HepG2 (cell line): ENCODE measurements around the gene SLC25A47. TPM values are rescaled to one million over a fixed set of nuclear protein-coding genes. Genes with fewer than 3 reads are reported as not detected.
A peak's percentile ranks its signal among the peaks of the same experiment; 100 is the strongest.

Experiments
- AKAP8 ChIP-seq: sonication (generic); formaldehyde crosslinking; IDR thresholded peaks from 2 replicates; pipeline ENCODE4 v1.5.1; 2020; ENCODE audit warnings: mild to moderate bottlenecking, missing genetic modification reagents
- CSRNP2 ChIP-seq: sonication (generic); formaldehyde crosslinking; conservative IDR thresholded peaks from 2 replicates; pipeline ENCODE4 v1.8.0; 2022; ENCODE audit warnings: low read depth, missing genetic modification reagents
- IKZF5 ChIP-seq: IDR thresholded peaks from 2 replicates; pipeline ENCODE4 v1.6.1; 2018; ENCODE audit warnings: missing genetic modification reagents, mild to moderate bottlenecking, missing compliant biosample characterization
- LCORL ChIP-seq, 2 experiments: fragments of 450-650 bp in 1 of 2; sonication (generic) in 1 of 2; formaldehyde crosslinking in 1 of 2; IDR thresholded peaks; 2 replicates each; pipeline versions ENCODE4 v1.5.0 to v1.6.1; 2017 to 2020; ENCODE audit warnings: antibody characterized with exemption in 1 of 2, missing genetic modification reagents in 1 of 2
- MATR3 ChIP-seq: sonication (generic); formaldehyde crosslinking; IDR thresholded peaks from 2 replicates; pipeline ENCODE4 v1.4.0; 2020; ENCODE audit warnings: missing genetic modification reagents
- PATZ1 ChIP-seq: sonication (generic); formaldehyde crosslinking; IDR thresholded peaks from 2 replicates; pipeline ENCODE4 v1.4.0; 2020; ENCODE audit warnings: missing genetic modification reagents
- SMAD9 ChIP-seq: sonication (generic); formaldehyde crosslinking; IDR thresholded peaks from 2 replicates; pipeline ENCODE4 v1.5.1; 2020; ENCODE audit warnings: mild to moderate bottlenecking, missing genetic modification reagents
- SP2 ChIP-seq: sonication (generic); formaldehyde crosslinking; IDR thresholded peaks from 2 replicates; pipeline ENCODE4 v1.5.1; 2020; ENCODE audit warnings: mild to moderate bottlenecking, missing genetic modification reagents
- TERF1 ChIP-seq: sonication (generic); formaldehyde crosslinking; IDR thresholded peaks from 2 replicates; pipeline ENCODE4 v1.8.0; 2022; ENCODE audit warnings: mild to moderate bottlenecking, missing genetic modification reagents, moderate library complexity
- ZNF263 ChIP-seq: sonication (generic); formaldehyde crosslinking; IDR thresholded peaks from 2 replicates; pipeline ENCODE4 v1.4.0; 2020; ENCODE audit warnings: missing genetic modification reagents
- ZNF276 ChIP-seq: sonication (generic); formaldehyde crosslinking; IDR thresholded peaks from 2 replicates; pipeline ENCODE4 v1.4.0; 2020; ENCODE audit warnings: mild to moderate bottlenecking, low read depth, missing genetic modification reagents
- ZNF33B ChIP-seq: sonication (generic); formaldehyde crosslinking; IDR thresholded peaks from 2 replicates; pipeline ENCODE4 v1.5.1; 2020; ENCODE audit warnings: mild to moderate bottlenecking, missing genetic modification reagents
- ZNF34 ChIP-seq: sonication (generic); formaldehyde crosslinking; IDR thresholded peaks from 2 replicates; pipeline ENCODE4 v1.4.0; 2020; ENCODE audit warnings: mild to moderate bottlenecking, missing genetic modification reagents, borderline replicate concordance
- ZNF501 ChIP-seq: sonication (generic); formaldehyde crosslinking; IDR thresholded peaks from 2 replicates; pipeline ENCODE4 v1.5.1; 2020; ENCODE audit warnings: mild to moderate bottlenecking, moderate library complexity, missing genetic modification reagents
- ZNF547 ChIP-seq: sonication (generic); formaldehyde crosslinking; IDR thresholded peaks from 2 replicates; pipeline ENCODE4 v1.5.1; 2020; ENCODE audit warnings: mild to moderate bottlenecking, missing genetic modification reagents
- ZNF770 ChIP-seq: sonication (generic); formaldehyde crosslinking; IDR thresholded peaks from 2 replicates; pipeline ENCODE4 v1.5.0; 2020; ENCODE audit warnings: mild to moderate bottlenecking, missing genetic modification reagents
- ZNF850 ChIP-seq: sonication (generic); formaldehyde crosslinking; conservative IDR thresholded peaks from 2 replicates; pipeline ENCODE4 v1.9.0; 2021; ENCODE audit warnings: mild to moderate bottlenecking, missing genetic modification reagents
- ZNF878 ChIP-seq: sonication (generic); formaldehyde crosslinking; IDR thresholded peaks from 2 replicates; pipeline ENCODE4 v1.8.1; 2023; ENCODE audit warnings: mild to moderate bottlenecking, missing genetic modification reagents, moderate library complexity
- polyA plus RNA-seq, 8 experiments: library from polyadenylated mRNA; depleted of rRNA in 3 of 8; stranded (reverse) in 7 of 8; unstranded in 1 of 8; fragments of >200 nt; fragmentation: Illumina TruSeq in 4 of 8; extraction: Trizol in 4 of 8; gene quantifications; 2 replicates each; pipeline versions ENCODE4 v1.2.1 to v1.2.3, GENCODE V29; 2011 to 2016; ENCODE audit warnings: low read depth in 4 of 8, missing spikeins in 1 of 8, mixed read lengths in 1 of 8; ENCODE audit not compliant: insufficient read depth in 1 of 8
- total RNA-seq, 5 experiments: library from RNA; depleted of rRNA; stranded (reverse); fragments of >200 nt; fragmentation: Illumina TruSeq; extraction: Trizol; gene quantifications; 2 replicates each; pipeline ENCODE4 v1.2.3, GENCODE V29; 2016; ENCODE audit warnings: low read depth in 1 of 5

Gene SLC25A47
- total and polyA plus RNA-seq, 2 of the 13 experiments (the other 11 are each of a cell fraction or from before 2014, with no cell fraction given), result 1.0 to 1.7 TPM

GRCh38 chr14:100323121-100323941, at the start of gene SLC25A47 (continued):
- TF ChIP-seq LCORL (IDR thresholded peaks at IDR 0.05) (no peak), LCORL (CRISPR knock-in tag; IDR thresholded peaks at IDR 0.05) (peak; percentile 84), PATZ1 (CRISPR knock-in tag) (peak; percentile 54; the same call in 1 of the 2 replicates), IKZF5 (CRISPR knock-in tag) (no peak), ZNF263 (CRISPR knock-in tag) (no peak), AKAP8 (no peak), SP2 (CRISPR knock-in tag) (peak; percentile 45), TERF1 (CRISPR knock-in tag) (no peak), ZNF33B (CRISPR knock-in tag) (peak; percentile 52; the same call in 1 of the 2 replicates), ZNF770 (CRISPR knock-in tag) (peak; percentile 17; the same call in 1 of the 2 replicates), ZNF276 (0 out of 2 replicates have a peak, but pooled peaks have one; percentile 66), ZNF850 (CRISPR knock-in tag) (0 out of 2 replicates have a peak, but pooled peaks have one; percentile 47), CSRNP2 (no peak), MATR3 (CRISPR knock-in tag) (no peak), ZNF34 (CRISPR knock-in tag) (0 out of 2 replicates have a peak, but pooled peaks have one; percentile 20), SMAD9 (CRISPR knock-in tag) (no peak), ZNF547 (CRISPR knock-in tag) (no peak), ZNF878 (peak; percentile 57; the same call in 1 of the 2 replicates), ZNF501 (CRISPR knock-in tag) (0 out of 2 replicates have a peak, but pooled peaks have one; percentile 31)
